Stomach (tissue), 9 donors: ENCODE measurements around the gene SGTB. TPM values are rescaled to one million over a fixed set of nuclear protein-coding genes. Genes with fewer than 3 reads are reported as not detected.

Source experiments
- DNase-seq, 2 donors: peaks; one replicate each; pipeline versions ENCODE4 v3.0.0 to v3.0.0-alpha.2; 2013 to 2019
- H3K27ac ChIP-seq, 5 donors: fragments of 200-600 bp in 4 of 5; sonication (generic) in 4 of 5; one replicate each; pipeline ENCODE4 v1.5.1; 2013 to 2019; ENCODE audit warnings: mild to moderate bottlenecking in 1 of 5, moderate library complexity in 1 of 5
- H3K27me3 ChIP-seq, 3 donors: fragments of 200-600 bp; sonication (generic); one replicate each; pipeline ENCODE4 v1.5.1; 2017 to 2019; ENCODE audit warnings: mixed run types in 1 of 3
- H3K36me3 ChIP-seq, 4 donors: fragments of 200-600 bp; sonication (generic); 1 replicate in 3 of 4; 2 replicates in 1 of 4; pipeline ENCODE4 v1.5.1; 2016 to 2019
- H3K4me1 ChIP-seq, 4 donors: fragments of 200-600 bp; sonication (generic); one replicate each; pipeline ENCODE4 v1.5.1; 2016 to 2019
- H3K4me3 ChIP-seq, 4 donors: fragments of 200-600 bp; sonication (generic) in 3 of 4; one replicate each; pipeline ENCODE4 v1.5.1; 2016 to 2019; ENCODE audit warnings: mild to moderate bottlenecking in 1 of 4
- H3K9me3 ChIP-seq, 4 donors: fragments of 200-600 bp; sonication (generic); one replicate each; pipeline ENCODE4 v1.5.1; 2016 to 2019
- CTCF ChIP-seq, 7 experiments: fragments of 450-650 bp in 4 of 7; fragments of 200-600 bp in 3 of 7; sonication (generic) in 3 of 7; IDR thresholded peaks; one replicate each; pipeline ENCODE4 v1.5.1; 2016 to 2019; ENCODE audit warnings: antibody characterized with exemption in 7 of 7, control low read depth in 2 of 7, mild to moderate bottlenecking in 1 of 7
- EP300 ChIP-seq: sonication (generic); formaldehyde crosslinking; IDR thresholded peaks from one replicate; pipeline ENCODE4 v1.6.1; 2017; ENCODE audit warnings: antibody characterized with exemption
- POLR2A ChIP-seq, 4 donors: fragments of 450-650 bp; IDR thresholded peaks; one replicate each; pipeline ENCODE4 v1.6.1; 2016; ENCODE audit warnings: antibody characterized with exemption in 4 of 4, control low read depth in 2 of 4, mild to moderate bottlenecking in 1 of 4, moderate library complexity in 1 of 4
- POLR2AphosphoS5 ChIP-seq, 3 donors: sonication (generic); formaldehyde crosslinking; IDR thresholded peaks; one replicate each; pipeline ENCODE4 v1.6.1; 2016; ENCODE audit warnings: antibody characterized with exemption in 3 of 3
- WGBS, 5 donors: extraction: QIAGEN DNeasy Blood & Tissue Kit in 3 of 5; methylation state at CpG; one replicate each; pipeline versions ENCODE4 v1.1.5 to v1.1.7; 2013 to 2018; 5-methylcytosine and 5-hydroxymethylcytosine counted together
- intact Hi-C: fragments of 100-400 bp; cut with DNase I; formaldehyde crosslinking; loops from one replicate; pipeline ENCODE4 v1.15.1; 2023; ENCODE audit warnings: low total_unique reads
- polyA plus RNA-seq, 3 donors: library from polyadenylated mRNA; stranded (reverse); fragments of 200-250 nt; gene quantifications; one replicate each; pipeline ENCODE4 v1.2.3, GENCODE V29; 2013
- total RNA-seq, 5 donors: library from RNA; depleted of rRNA; stranded (reverse); fragments of >200 nt; gene quantifications; one replicate each; pipeline versions ENCODE4 v1.1.0 to v1.2.3, GENCODE V29; 2014 to 2016
- donor health status: healthy with polysubstance abuse.
- donor health status: Bipolar disorder and iron deficiency.
- donor health status: healthy.

The SGTB gene
- total and polyA plus RNA-seq, 8 donors, result 1.1 to 39.7 (median 3.6) TPM; not detected in 1

GRCh38 chr5:65749956-65750355 is 28.0 kb upstream of the SGTB start:
- DNase-seq, result no peak
- intact Hi-C loops, result no loop called here
- no peaks in the 10 kb centered on the region for H3K27me3 ChIP-seq
- no peaks in the 10 kb centered on the region for H3K36me3 ChIP-seq
- no peak overlapping the region for H3K27ac ChIP-seq
- 87 to 98% (median 96%) methylated on average over 5 of the region's 5 CpGs for WGBS, 5 donors
- no peaks in the 10 kb centered on the region for H3K4me1 ChIP-seq
- no peaks in the 10 kb centered on the region for H3K9me3 ChIP-seq
- TF ChIP-seq POLR2A (IDR thresholded peaks at IDR 0.05) (no peak), EP300 (no peak), CTCF (IDR thresholded peaks at IDR 0.05) (no peak), POLR2AphosphoS5 (IDR thresholded peaks at IDR 0.05) (no peak)
- no peak overlapping the region for H3K4me3 ChIP-seq

- no peak overlapping the region for H3K27ac ChIP-seq
- 34 to 65% (median 60%) methylated on average over 1 of the region's 1 CpG for WGBS, 5 donors
- no peak overlapping the region for H3K4me3 ChIP-seq
- H3K27me3 ChIP-seq, result no peaks in the 10 kb centered on the region
- intact Hi-C loops, result no loop called here
- H3K9me3 ChIP-seq, result no peaks in the 10 kb centered on the region
- TF ChIP-seq POLR2AphosphoS5 (IDR thresholded peaks at IDR 0.05), result no peak
- TF ChIP-seq EP300, result no peak
- no peak for TF ChIP-seq POLR2A (IDR thresholded peaks at IDR 0.05)
- no peak for TF ChIP-seq CTCF (IDR thresholded peaks at IDR 0.05)
- no peaks in the 10 kb centered on the region for H3K36me3 ChIP-seq
- no peaks in the 10 kb centered on the region for H3K4me1 ChIP-seq
- DNase-seq, result no peak
Observed at GRCh38 chr5:65749221-65749844, 27.4 kb upstream of the SGTB start.

- DNase-seq, result peak in 1 of 2 donors; percentile 76
- peaks cover 0 to 7% (median 3%) of the 10 kb centered on the region in 4 donors for H3K4me1 ChIP-seq
- H3K36me3 ChIP-seq, result no peaks in the 10 kb centered on the region
- 6 to 22% (median 11%) methylated on average over 4 of the region's 4 CpGs for WGBS, 5 donors
- no peaks in the 10 kb centered on the region for H3K27me3 ChIP-seq
- intact Hi-C loops, result no loop called here
- no peak overlapping the region for H3K4me3 ChIP-seq
- H3K27ac ChIP-seq, result no peak overlapping the region
- no peak for TF ChIP-seq POLR2AphosphoS5 (IDR thresholded peaks at IDR 0.05)
- TF ChIP-seq POLR2A (IDR thresholded peaks at IDR 0.05), result no peak
- peak in 4 of 7 experiments; percentile 23 to 51 (median 44) for TF ChIP-seq CTCF (IDR thresholded peaks at IDR 0.05)
- no peak for TF ChIP-seq EP300
- no peaks in the 10 kb centered on the region for H3K9me3 ChIP-seq
Observed at GRCh38 chr5:65742565-65743231, 20.8 kb upstream of the SGTB start.

GRCh38 chr5:65739162-65739561 is 17.3 kb upstream of the SGTB start:
- H3K27me3 ChIP-seq, result no peaks in the 10 kb centered on the region
- no peak overlapping the region for H3K27ac ChIP-seq
- DNase-seq, result no peak
- TF ChIP-seq CTCF (IDR thresholded peaks at IDR 0.05) (no peak), POLR2AphosphoS5 (IDR thresholded peaks at IDR 0.05) (no peak), POLR2A (IDR thresholded peaks at IDR 0.05) (no peak)
- H3K4me1 ChIP-seq, result peaks cover 0 to 7% (median 3%) of the 10 kb centered on the region in 4 donors
- H3K36me3 ChIP-seq, result no peaks in the 10 kb centered on the region
- H3K9me3 ChIP-seq, result no peaks in the 10 kb centered on the region
- no peak overlapping the region for H3K4me3 ChIP-seq
- intact Hi-C loops, result no loop called here
